GM18870 (cell line): ENCODE results near the gene DHRS3.

Experiments used
- ATAC-seq: cut with Tn5 transposase; IDR thresholded peaks from one replicate; pipeline ENCODE4 v1.9.1; 2021; ENCODE audit warnings: moderate library complexity; ENCODE audit not compliant: unreplicated experiment

The DHRS3 gene

GRCh38 chr1:12640237-12640957, 22.4 kb upstream of the DHRS3 start:
- ATAC-seq, result no peak

DNA sequence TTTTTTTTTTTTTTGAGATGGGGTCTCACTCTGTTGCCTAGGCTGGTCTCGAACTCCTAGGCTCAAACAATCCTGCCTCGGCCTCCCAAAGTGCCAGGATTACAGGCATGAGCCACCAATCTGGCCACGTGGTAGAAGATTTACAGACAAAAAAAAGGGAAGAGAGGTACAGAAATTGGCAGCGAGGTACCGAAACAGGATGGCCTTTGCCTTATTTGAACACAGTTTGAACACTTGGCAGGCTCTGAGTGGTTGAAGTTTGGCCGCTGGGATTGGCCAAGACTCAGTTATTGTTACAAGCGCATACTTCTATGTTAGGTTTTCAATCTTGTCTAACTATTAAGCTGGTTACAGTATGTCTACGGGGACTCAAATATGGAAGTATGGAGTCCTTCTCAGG, 19.7 kb upstream of the DHRS3 start:
- ATAC-seq, result no peak

DNA sequence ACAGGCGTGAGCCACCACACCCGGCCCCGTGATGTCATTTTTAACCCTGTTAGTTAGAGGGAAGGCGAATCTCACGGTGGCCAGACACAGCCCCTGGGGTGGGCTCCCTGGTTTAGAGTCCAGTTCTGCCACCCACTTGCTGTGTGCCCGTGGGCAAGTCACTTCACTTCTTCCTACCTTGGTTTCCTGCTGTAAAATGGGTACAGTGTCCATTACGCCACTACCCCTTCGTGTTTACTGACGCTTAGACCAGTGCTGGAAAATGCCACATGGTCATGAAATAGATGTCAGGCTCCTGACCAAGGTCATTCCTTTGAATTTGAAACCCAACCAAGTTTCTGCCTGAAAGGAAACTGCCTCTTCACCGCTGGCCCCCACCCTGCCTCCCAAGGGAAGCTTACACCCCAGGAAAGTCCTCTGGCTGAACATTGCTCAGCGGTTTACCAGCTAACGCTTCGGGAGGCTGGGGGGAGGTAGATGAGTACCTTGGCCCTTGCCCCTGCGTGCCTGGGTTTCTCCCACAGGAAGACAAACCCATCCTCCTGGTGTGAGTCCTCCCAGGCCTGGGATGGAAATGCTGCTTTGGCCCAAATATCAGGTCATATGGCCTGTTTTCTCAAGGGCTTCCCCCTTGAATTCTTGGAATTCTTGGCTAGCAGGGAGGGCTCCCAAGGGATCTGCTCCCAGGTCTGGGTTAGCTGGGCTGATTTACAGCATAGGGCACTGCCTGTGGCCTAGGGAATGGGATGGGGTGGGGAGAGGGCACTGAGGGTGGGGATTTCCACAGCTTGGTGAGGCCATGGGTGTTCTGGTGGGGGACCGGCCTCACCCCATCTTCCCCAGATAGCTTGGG, 18.3 kb upstream of the DHRS3 start:
- no peak for ATAC-seq

DNA sequence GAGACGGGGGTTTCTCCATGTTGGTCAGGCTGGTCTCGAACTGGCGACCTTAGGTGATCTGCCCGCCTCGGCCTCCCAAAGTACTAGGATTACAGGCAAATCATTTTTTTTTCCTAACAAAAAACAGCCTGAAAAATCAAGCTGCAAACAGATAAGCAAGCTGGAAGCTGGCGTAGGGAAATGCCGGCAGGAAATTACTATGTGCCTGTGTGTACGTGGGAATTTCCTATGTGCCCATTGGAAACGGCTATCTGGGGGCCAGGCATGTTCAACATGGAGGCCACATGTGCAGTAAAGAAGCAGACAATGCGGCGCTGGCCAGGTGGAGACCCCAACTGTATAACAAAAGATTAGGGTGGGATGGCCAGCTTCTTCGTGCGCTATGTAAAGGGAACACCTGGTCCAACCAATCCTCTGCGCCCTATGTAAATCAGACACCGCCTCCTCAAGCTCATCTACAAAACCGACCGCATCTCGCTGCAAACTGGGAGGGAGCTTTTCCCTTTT, 16.7 kb upstream of the DHRS3 start:
- ATAC-seq, result no peak

GRCh38 chr1:12634156-12634555, 16.1 kb upstream of the DHRS3 start:
- ATAC-seq, result no peak

GRCh38 chr1:12631571-12631970, 13.6 kb upstream of the DHRS3 start:
- ATAC-seq, result no peak

DNA sequence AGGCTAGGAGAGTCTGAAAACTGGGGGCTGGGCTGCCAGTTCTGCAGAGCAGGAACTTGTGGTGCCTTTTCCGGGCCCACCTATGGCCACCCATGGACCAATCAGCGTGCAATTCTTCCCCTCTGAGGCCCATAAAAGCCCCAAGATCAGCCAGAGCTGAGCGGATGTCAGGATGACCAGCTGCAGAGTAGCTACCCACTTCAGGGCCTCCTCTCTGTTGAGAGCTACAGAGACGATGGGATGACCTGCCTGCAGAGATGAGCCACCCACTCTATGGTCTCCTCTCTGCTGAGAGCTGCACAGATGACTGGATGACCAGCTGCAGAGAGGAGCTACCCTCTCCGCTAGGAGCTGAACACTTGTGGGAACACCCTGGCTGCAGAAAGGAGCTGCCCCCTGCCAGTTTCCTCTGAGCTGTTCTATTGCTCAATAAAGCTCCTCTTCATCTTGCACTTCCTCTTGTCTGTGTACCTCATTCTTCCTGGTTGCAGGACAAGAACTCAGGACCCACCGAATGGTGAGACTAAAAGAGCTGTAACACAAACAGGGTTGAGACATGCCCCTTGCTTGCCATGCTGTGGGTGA, 13.0 kb upstream of the DHRS3 start:
- ATAC-seq, result no peak

DNA sequence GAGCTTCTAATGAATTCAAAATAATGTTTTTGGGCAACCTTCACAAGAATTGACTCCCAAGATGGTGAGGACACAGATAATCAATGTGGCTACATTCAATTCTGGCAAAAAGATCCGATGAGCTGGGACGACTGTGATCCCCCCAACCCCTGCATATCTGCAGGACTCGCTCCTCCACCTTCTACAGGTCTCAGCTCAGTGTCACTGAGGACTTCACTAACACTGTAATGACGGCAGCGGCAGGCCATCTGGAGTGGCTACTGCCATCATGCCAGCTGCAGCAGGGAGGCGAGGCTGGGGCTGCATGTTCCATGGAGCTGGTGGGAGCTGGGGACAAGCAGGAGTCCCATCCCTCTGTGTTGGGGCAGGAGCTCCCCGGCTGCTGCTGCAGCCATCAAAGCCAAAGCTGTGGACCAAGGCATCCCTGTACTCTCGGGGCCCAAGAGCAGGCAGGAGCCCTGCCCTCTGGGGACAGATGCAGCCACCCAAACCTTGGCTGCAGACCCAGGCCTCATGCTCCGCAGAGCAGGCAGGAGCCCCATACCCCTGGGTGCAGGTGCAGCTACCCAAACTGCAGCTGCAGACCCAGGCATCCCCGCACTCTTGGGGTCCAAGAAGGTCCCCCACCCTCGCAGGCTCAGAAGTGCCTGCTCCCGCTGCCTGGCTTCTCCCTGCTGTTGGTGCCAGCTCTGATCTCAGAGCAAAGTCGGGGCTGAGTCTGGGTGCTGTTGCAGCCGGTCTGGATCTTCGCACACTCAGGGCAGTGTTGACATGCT, 12.2 kb upstream of the DHRS3 start:
- ATAC-seq, result no peak

GRCh38 chr1:12629511-12629956, 11.5 kb upstream of the DHRS3 start:
- no peak for ATAC-seq

DNA sequence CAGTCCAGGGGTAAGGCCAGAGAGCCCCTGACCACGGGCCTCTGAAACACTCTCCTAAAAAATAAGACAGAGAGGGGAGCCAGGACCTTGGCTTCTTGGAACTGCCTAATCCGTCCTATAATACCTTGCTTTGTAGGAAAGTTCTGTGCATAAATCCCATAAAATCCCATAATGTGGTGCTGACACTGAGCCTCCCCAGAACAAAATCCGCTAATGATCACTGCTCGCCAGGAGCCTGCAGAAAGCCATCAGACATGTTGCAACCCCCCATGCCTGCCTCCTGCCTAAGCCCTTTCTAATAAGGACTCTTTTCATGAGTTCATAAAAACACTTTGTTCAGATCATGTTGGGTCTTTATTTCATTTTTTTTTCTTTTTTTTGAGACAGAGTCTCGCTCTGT, 9.3 kb upstream of the DHRS3 start:
- no peak for ATAC-seq

DNA sequence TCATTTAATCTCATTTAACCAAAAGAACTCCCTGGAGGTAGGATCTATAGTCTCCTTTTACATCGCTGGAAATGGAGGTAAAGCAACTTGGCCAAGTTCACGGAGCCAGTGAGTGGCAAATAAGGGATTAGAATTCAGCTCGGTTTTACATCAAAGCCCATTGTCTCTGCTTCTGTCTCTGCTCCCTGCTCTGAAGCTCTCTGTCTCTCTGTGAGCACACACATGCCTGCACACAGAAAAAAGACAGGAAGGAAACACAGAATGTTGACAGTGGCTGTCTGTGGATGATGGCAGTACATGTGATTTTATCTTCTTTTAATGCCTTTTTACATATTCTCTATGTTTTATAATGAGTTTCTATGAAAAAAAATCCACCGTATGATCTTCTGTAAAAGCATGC, 8.9 kb upstream of the DHRS3 start:
- no peak for ATAC-seq

DNA sequence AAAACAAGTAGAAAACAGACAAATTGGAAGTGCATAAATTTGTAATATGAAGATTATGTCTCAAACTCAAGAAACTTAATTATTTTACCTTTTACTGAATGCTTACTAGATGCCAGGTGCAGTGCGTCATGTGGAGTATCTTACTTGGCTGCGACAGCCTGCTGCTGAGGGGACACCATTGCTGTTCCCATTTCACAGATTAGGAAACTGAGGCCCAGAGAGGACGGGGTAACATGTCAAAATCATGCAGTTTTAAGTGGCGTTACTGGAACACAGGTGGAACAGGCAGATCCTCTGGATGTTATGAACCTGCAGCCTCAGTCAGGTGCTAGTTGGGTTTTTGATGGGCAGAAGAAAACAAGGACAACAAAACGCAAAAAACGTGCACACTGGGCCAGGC, 7.3 kb upstream of the DHRS3 start:
- ATAC-seq, result no peak

- ATAC-seq, result no peak
Measured at GRCh38 chr1:12622506-12622905, 4.5 kb upstream of the DHRS3 start.

DNA sequence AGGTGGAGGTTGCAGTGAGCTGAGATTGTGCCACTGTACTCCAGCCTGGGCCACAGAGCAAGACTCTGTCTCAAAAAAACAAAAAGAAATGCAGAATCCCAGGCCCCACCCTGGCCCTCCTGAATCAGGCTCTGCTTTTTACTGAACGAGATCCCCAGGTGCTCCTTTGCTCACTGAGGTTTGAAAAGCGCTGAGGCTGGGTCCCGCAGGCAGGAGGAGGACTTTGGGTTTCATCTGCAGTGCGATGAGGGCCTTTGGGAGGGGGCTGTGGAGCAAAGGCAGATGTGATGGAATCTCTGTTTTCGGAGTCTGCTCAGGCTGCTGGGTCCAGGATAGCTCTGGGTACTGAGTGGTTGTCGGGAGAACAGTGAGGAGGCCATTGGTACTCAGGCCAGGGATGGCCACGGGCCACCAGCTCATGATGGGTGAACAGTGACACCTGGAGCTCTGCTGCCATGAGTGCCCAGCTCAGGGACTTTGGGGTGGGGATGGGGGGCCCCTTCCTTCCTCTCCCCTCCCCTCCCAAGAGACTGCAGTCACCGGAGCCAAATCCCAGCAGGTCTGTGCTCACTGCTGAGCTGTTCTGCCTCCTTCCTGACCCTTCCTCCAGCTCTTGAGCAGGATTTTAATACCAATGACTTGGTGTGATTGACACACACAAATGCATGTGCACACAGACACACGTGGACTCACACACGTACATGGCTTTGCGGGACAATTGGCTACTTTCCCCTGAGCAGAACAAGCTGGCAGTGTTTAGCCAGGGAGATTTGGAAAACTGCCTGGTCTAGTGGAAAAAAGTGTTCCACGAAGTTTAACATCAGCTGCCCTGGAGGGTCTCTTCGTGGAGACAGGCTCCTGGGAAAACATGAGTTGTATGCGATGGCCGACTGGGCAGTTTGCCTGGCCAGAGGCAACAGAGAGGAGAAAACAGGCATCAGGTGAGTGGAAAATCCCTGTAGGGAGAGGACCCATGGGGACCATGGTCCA, 3.6 kb upstream of the DHRS3 start:
- ATAC-seq, result no peak

- no peak for ATAC-seq
Measured at GRCh38 chr1:12620931-12621330, 2.9 kb upstream of the DHRS3 start.

DNA sequence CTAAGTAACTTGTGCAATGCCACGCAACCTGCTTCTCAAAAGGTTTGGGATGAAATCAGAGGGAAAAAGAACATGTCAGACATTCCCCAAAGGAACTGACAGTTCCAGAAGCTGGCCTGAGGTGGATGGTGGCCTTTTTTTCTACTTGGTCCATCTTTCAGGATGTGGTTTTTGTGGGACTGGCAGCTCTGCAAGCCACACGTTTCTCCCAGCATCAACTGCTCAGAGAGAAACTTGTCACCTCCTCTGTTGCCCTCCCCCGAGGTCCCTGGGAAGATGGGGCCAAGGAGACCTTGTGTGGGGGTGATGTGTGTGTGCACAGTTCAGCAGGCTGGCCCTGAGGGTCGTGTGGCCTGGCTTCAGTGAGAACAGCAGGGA, 2.5 kb upstream of the DHRS3 start:
- ATAC-seq, result no peak

DNA sequence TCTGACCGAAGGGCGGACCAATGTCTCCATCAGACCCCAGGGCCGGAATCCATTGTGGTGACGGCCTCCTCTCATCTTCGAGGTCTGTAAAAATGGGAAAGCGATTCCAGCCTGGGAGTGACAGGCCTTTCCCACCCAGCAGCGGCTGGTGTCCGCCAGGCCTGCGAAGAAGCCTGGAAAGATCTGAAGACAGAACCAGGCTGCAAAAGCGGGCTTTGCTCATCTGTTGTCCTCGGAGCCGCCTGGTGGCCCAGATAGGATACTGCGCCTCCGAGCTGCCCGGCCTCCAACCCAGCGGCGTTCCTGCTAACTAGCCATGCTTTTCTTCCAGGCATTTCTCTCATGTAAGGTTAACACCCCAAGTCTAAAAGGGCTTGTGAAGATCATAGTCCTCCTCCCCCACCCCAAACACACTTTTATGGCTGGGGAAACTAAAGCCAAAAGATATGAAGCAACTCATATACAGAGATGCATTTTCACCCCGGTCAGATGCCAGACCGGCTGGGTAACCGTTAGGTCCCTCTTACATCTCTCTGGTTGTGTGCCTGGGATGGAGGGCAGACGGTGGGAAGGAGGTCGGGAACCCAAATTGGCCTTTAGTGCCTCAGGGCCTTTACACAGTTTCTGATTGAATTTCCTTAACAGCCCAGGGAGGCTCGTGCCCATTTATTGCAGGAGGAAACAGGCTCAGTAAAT, 1.9 kb upstream of the DHRS3 start:
- no peak for ATAC-seq

- ATAC-seq, result no peak
Measured at GRCh38 chr1:12618965-12619791, 1.2 kb upstream of the DHRS3 start.

- no peak for ATAC-seq
Measured at GRCh38 chr1:12618661-12618964, 603 bp upstream of the DHRS3 start.
